ENCODE data around the gene ARID2. TPM values are rescaled to one million over a fixed set of nuclear protein-coding genes. Genes with fewer than 3 reads are reported as not detected.
A peak's percentile ranks its signal among the peaks of the same experiment; 100 is the strongest.

Gene ARID2
- total and polyA plus RNA-seq, 7 donors = 2.8 to 17.1 (median 12.5) TPM

DNA sequence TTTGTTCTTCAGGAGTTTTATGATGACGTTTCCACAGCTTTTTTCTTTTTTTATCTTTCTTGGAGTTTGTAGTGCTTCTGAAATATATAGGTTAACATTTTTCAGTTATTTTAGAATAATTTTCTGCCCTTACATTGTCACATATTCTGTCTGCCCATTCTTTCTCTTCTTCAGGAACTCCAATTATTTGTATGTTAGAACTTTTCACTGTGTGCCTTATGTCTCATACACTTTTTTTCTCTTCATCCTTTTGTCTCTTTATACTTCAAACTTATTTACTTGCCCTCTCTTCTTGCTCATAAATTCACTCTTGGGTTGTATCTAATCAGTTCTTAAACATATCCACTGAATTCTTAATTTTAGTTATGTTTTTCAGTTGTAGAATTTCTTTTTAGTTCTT lies 105.3 kb downstream of the ARID2 start:
- Histone ChIP-seq H3K4me1 (no peaks in the 10 kb centered on the region), H3K9me3 (peaks cover 4% of the 10 kb centered on the region), H3K4me3 (no peak overlapping the region), H3K27me3 (ENCODE audit: insufficient read depth in 3 of 3, low read length in 2 of 3) (no peaks in the 10 kb centered on the region), H3K36me3 (ENCODE audit: insufficient read depth in 1 of 2, low read depth in 1 of 2) (peaks cover 2 to 36% of the 10 kb centered on the region in 2 donors), H3K27ac (no peak overlapping the region)
- 97 to 100% (median 97%) methylated on average over 1 of the region's 1 CpG for WGBS, 3 donors
- no peak for TF ChIP-seq CTCF (IDR thresholded peaks at IDR 0.05)
- no peak for DNase-seq
- intact Hi-C loops (cut with DNase I) = no loop called here
- ATAC-seq = no peak

DNA sequence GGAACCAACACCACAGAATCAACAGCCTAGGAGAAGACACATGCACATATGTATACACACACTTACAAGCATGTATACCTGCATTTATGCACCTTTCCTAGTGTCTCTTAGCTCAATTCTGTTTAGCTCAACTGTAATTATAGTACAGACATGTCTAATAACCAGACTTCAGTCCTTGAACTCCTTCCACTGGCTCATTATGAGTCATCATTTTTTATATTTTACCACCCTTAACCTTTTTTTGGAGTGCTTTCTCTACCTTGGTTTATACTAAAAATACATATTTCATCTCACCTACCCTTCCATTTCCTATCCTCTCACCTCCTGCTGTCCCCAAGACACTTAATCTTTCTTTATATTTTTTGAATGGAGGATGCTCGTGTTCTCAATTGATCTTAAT lies 110.4 kb downstream of the ARID2 start:
- Histone ChIP-seq H3K27ac (no peak overlapping the region), H3K4me3 (no peak overlapping the region), H3K9me3 (no peaks in the 10 kb centered on the region), H3K27me3 (ENCODE audit: insufficient read depth in 3 of 3, low read length in 2 of 3) (no peaks in the 10 kb centered on the region), H3K36me3 (ENCODE audit: insufficient read depth in 1 of 2, low read depth in 1 of 2) (peaks cover 3 to 83% of the 10 kb centered on the region in 2 donors), H3K4me1 (no peaks in the 10 kb centered on the region)
- no peak for TF ChIP-seq CTCF (IDR thresholded peaks at IDR 0.05)
- DNase-seq (no peak), ATAC-seq (no peak)
- intact Hi-C loops (cut with DNase I) = no loop called here
- WGBS, 3 donors = 97 to 100% (median 100%) methylated on average over 1 of the region's 1 CpG

- Histone ChIP-seq H3K36me3 (ENCODE audit: insufficient read depth in 1 of 2, low read depth in 1 of 2) (peaks cover 10 to 81% of the 10 kb centered on the region in 2 donors), H3K27me3 (ENCODE audit: insufficient read depth in 3 of 3, low read length in 2 of 3) (no peaks in the 10 kb centered on the region), H3K4me1 (no peaks in the 10 kb centered on the region), H3K4me3 (no peak overlapping the region), H3K9me3 (no peaks in the 10 kb centered on the region), H3K27ac (no peak overlapping the region)
- no peak for TF ChIP-seq CTCF (IDR thresholded peaks at IDR 0.05)
- intact Hi-C loops (cut with DNase I) = no loop called here
- DNase-seq (no peak), ATAC-seq (no peak)
- WGBS, 3 donors = 88 to 95% (median 90%) methylated on average over 3 of the region's 3 CpGs
Observed at GRCh38 chr12:45849289-45849688, 119.8 kb downstream of the ARID2 start.

DNA sequence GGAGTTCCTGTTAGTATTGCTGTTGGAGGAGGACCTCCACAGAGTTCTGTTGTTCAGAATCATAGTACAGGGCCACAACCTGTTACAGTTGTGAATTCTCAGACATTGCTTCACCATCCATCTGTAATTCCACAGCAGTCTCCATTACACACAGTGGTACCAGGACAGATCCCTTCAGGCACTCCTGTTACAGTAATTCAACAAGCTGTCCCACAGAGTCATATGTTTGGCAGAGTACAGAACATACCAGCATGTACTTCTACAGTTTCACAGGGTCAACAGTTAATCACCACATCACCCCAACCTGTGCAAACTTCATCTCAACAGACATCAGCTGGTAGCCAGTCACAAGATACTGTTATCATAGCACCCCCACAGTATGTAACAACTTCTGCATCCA lies 120.8 kb downstream of the ARID2 start:
- no peak overlapping the region for H3K4me3 ChIP-seq
- H3K36me3 ChIP-seq (ENCODE audit: insufficient read depth in 1 of 2, low read depth in 1 of 2) = peaks cover 10 to 72% of the 10 kb centered on the region in 2 donors
- no peak for TF ChIP-seq CTCF (IDR thresholded peaks at IDR 0.05)
- no peaks in the 10 kb centered on the region for H3K4me1 ChIP-seq
- H3K9me3 ChIP-seq = no peaks in the 10 kb centered on the region
- no peak overlapping the region for H3K27ac ChIP-seq
- DNase-seq (no peak), ATAC-seq (peak; percentile 80 to 97 (median 90))
- intact Hi-C loops (cut with DNase I) = no loop called here
- no peaks in the 10 kb centered on the region for H3K27me3 ChIP-seq (ENCODE audit: insufficient read depth in 3 of 3, low read length in 2 of 3)

DNA sequence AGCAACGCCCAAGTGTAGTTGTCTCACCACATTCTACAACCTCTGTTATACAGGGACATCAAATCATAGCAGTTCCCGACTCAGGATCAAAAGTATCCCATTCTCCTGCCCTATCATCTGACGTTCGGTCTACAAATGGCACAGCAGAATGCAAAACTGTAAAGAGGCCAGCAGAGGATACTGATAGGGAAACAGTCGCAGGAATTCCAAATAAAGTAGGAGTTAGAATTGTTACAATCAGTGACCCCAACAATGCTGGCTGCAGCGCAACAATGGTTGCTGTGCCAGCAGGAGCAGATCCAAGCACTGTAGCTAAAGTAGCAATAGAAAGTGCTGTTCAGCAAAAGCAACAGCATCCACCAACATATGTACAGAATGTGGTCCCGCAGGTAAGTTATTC lies 123.0 kb downstream of the ARID2 start:
- WGBS, 3 donors = 68 to 80% (median 71%) methylated on average over 7 of the region's 7 CpGs
- Histone ChIP-seq H3K36me3 (ENCODE audit: insufficient read depth in 1 of 2, low read depth in 1 of 2) (peaks cover 10 to 55% of the 10 kb centered on the region in 2 donors), H3K27me3 (ENCODE audit: insufficient read depth in 3 of 3, low read length in 2 of 3) (no peaks in the 10 kb centered on the region), H3K4me1 (no peaks in the 10 kb centered on the region), H3K27ac (no peak overlapping the region), H3K9me3 (no peaks in the 10 kb centered on the region), H3K4me3 (no peak overlapping the region)
- no peak for TF ChIP-seq CTCF (IDR thresholded peaks at IDR 0.05)
- intact Hi-C loops (cut with DNase I) = no loop called here
- DNase-seq (no peak), ATAC-seq (no peak)

Data from psoas muscle (tissue), 8 donors.